ENCODE data around the gene TTYH3.

DNA sequence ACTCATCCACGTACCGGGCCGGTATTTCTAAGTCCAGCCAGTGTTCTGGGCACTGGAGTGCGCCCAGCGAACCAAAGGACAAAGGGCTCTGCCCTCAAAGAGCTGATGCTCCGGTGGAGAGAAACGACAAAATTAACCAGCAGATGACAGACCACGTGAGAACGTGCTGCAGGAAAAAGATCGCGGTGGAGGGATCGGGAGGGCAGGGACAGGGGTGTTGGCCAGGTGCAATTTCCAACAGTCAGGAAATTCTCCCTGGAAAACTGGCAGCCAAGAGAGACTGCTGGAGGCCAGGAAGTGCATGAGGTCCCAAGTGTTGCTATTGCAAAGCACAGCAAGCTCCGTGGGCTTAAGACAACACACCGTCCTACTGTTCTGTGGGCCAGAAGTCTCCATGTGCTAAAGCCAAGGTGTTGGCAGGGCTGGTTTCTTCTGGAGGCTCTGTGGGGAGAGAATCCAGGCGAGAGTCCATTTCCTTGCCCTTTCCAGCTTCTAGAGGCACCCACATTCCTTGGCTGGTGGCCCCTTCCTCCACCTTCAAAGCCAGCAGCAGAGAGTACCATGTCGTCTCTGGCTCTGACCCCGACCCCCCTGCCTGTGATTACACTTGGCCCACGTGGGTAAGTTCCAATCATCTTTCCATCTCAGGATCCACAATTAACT is 34.9 kb downstream of the TTYH3 start:
- no peak for TF ChIP-seq CTCF (IDR thresholded peaks at IDR 0.05)
- TF ChIP-seq POLR2A (IDR thresholded peaks at IDR 0.05): no peak
